ENCODE data around the gene FDXR.
"Not testable (repeated sequence)": the region's sequence is repeated elsewhere in the genome, so short reads cannot be mapped to it uniquely, and the experiment has no call there.

The FDXR gene

GRCh38 chr17:74872313-74873036 is at the start of gene FDXR:
FDXR (minus strand) TSS chr17:74872994; CDS start chr17:74872944, 50 bp downstream.
- DNase-seq: no peak

GRCh38 chr17:74922172-74922571 is 49.4 kb upstream of the FDXR start:
- no peak for DNase-seq

- no peak for DNase-seq
These were observed 49.0 kb upstream of the FDXR start for GRCh38 chr17:74921769-74922168.

GRCh38 chr17:74921026-74921681 is 48.4 kb upstream of the FDXR start:
- no peak for DNase-seq

- DNase-seq: no peak
These were observed 47.8 kb upstream of the FDXR start for GRCh38 chr17:74920642-74921025.

- no peak for DNase-seq
These were observed 47.5 kb upstream of the FDXR start for GRCh38 chr17:74920306-74920620.

- no peak for DNase-seq
These were observed 46.9 kb upstream of the FDXR start for GRCh38 chr17:74919440-74920305.

GRCh38 chr17:74918906-74919305 is 46.1 kb upstream of the FDXR start:
- DNase-seq: no peak

GRCh38 chr17:74917430-74917829 is 44.6 kb upstream of the FDXR start:
- no peak for DNase-seq

- no peak for DNase-seq
These were observed 44.0 kb upstream of the FDXR start for GRCh38 chr17:74916851-74917199.

- DNase-seq: no peak
These were observed 43.5 kb upstream of the FDXR start for GRCh38 chr17:74916136-74916850.

GRCh38 chr17:74911423-74911822 is 38.6 kb upstream of the FDXR start:
- DNase-seq: not testable (repeated sequence)

GRCh38 chr17:74909097-74909496 is 36.3 kb upstream of the FDXR start:
- DNase-seq: not testable (repeated sequence)

GRCh38 chr17:74907012-74907411 is 34.2 kb upstream of the FDXR start:
- DNase-seq: no peak

GRCh38 chr17:74906214-74906793 is 33.5 kb upstream of the FDXR start:
- not testable (repeated sequence) for DNase-seq

GRCh38 chr17:74904687-74905409 is 32.1 kb upstream of the FDXR start:
- DNase-seq: no peak

GRCh38 chr17:74903671-74904070 is 30.9 kb upstream of the FDXR start:
- DNase-seq: no peak

- no peak for DNase-seq
These were observed 30.2 kb upstream of the FDXR start for GRCh38 chr17:74903034-74903433.

- no peak for DNase-seq
These were observed 28.8 kb upstream of the FDXR start for GRCh38 chr17:74901353-74902135.

GRCh38 chr17:74900208-74900607 is 27.4 kb upstream of the FDXR start:
- DNase-seq: no peak

- no peak for DNase-seq
These were observed 25.7 kb upstream of the FDXR start for GRCh38 chr17:74898376-74898946.
